Measurements from ENCODE around the gene KIF26B.
"Not testable (repeated sequence)": the region's sequence is repeated elsewhere in the genome, so short reads cannot be mapped to it uniquely, and the experiment has no call there.

The KIF26B gene

DNA sequence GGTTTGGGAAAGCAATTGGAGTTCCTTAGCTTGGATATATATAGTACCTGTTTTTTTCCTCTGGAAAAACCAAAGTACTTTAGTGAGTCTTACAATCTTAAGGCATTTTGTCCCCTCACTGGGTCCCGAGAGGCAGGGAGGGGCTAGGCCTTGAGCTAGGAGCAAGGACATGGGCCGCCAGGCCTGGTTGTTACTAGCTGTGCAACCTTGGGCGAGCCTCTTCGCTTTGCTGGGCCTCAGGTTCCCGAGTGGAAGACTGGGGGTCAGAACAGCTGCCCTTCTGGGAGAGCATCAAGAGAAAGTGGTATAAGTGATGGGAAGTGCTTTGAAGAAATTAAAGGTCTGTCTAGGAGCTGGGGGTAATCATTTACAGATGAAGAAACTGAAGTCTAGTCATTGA, 553.2 kb downstream of the KIF26B start (continued):
- no peak for TF ChIP-seq PATZ1 (CRISPR knock-in tag; IDR thresholded peaks at IDR 0.05; ENCODE audit: borderline replicate concordance)

DNA sequence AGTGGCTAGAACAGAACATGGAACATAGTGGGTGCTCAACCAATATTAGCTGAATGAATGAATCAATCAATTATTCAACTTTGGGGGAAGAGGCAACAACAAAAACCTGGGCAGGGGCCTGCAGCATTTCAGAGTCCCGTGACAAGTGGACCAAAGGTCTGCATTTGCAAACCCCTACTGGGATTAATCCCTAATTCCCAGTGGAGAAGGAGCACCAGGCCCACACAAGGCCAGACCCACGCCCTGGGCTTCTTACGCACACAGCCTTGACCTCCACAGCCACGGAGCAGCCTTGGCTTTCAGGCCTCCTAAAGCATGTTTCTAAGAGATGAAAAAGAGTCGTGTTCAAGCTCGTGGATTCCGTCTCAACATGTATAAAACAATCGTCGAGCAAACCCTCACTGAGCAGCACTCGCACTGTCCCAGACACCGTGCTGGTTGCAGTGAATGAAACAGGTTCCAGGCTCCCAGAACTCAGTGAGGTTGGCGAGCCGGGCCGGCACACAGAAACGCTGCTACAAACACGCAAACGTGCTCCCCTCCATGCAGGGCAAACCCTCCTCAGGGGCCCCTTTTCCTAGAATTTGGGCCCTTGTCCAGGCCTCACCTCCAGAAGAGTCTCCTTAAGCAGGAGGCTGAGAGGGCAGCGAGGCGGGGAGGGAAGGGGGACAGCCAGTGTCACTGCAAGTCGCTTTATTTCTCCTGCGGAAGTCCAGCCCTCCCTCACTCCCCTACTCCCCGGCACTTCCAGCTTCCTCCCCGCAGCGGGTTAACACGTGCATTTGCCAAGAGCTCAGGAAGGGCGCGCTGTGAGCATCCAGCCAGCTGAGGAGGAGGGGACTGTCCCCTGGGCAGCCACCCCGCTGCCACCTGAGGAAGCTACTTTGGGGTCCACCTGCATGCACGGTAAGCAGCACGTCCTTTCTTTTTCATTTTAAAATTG, 556.4 kb downstream of the KIF26B start:
- no peak for ATAC-seq
- TF ChIP-seq ARNTL (CRISPR knock-in tag; IDR thresholded peaks at IDR 0.05; ENCODE audit: borderline replicate concordance, low read depth) (no peak), ESRRG (CRISPR knock-in tag; IDR thresholded peaks at IDR 0.05) (no peak), ZFP30 (CRISPR knock-in tag; IDR thresholded peaks at IDR 0.05) (no peak), ISL1 (CRISPR knock-in tag; IDR thresholded peaks at IDR 0.05) (no peak), ZC3H10 (CRISPR knock-in tag; IDR thresholded peaks at IDR 0.05) (no peak), BACH2 (CRISPR knock-in tag; IDR thresholded peaks at IDR 0.05; ENCODE audit: borderline replicate concordance) (no peak), ZNF70 (CRISPR knock-in tag; IDR thresholded peaks at IDR 0.05) (no peak), ZNF8 (CRISPR knock-in tag; IDR thresholded peaks at IDR 0.05) (no peak), CSDC2 (CRISPR knock-in tag; IDR thresholded peaks at IDR 0.05) (no peak), TOX (CRISPR knock-in tag; IDR thresholded peaks at IDR 0.05; ENCODE audit: borderline replicate concordance) (no peak), RARB (CRISPR knock-in tag; IDR thresholded peaks at IDR 0.05) (no peak), TCF4 (CRISPR knock-in tag; IDR thresholded peaks at IDR 0.05; ENCODE audit: borderline replicate concordance) (no peak), ZFP3 (CRISPR knock-in tag; IDR thresholded peaks at IDR 0.05) (no peak), ZNF565 (CRISPR knock-in tag; conservative IDR thresholded peaks at IDR 0.05; ENCODE audit: low read depth) (no peak), SNAI2 (CRISPR knock-in tag; IDR thresholded peaks at IDR 0.05) (no peak), TSHZ2 (CRISPR knock-in tag; IDR thresholded peaks at IDR 0.05) (no peak), PPARA (CRISPR knock-in tag; IDR thresholded peaks at IDR 0.05; ENCODE audit: borderline replicate concordance) (no peak)
- TF ChIP-seq, protein P1, sequence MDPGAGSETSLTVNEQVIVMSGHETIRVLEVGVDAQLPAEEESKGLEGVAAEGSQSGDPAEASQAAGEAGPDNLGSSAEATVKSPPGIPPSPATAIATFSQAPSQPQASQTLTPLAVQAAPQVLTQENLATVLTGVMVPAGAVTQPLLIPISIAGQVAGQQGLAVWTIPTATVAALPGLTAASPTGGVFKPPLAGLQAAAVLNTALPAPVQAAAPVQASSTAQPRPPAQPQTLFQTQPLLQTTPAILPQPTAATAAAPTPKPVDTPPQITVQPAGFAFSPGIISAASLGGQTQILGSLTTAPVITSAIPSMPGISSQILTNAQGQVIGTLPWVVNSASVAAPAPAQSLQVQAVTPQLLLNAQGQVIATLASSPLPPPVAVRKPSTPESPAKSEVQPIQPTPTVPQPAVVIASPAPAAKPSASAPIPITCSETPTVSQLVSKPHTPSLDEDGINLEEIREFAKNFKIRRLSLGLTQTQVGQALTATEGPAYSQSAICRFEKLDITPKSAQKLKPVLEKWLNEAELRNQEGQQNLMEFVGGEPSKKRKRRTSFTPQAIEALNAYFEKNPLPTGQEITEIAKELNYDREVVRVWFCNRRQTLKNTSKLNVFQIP (CRISPR knock-in tag; IDR thresholded peaks at IDR 0.05; ENCODE audit: borderline replicate concordance, low read depth) = no peak

GRCh38 chr1:245714027-245714426, 559.2 kb downstream of the KIF26B start:
- not testable (repeated sequence) for ATAC-seq

GRCh38 chr1:245715291-245715701, 560.5 kb downstream of the KIF26B start:
- ATAC-seq = no peak; the same call in 1 of the 3 replicates
- TF ChIP-seq, protein P1 (CRISPR knock-in tag; IDR thresholded peaks at IDR 0.05; ENCODE audit: borderline replicate concordance, low read depth) = no peak
- TF ChIP-seq SNAI2 (CRISPR knock-in tag; IDR thresholded peaks at IDR 0.05) (no peak), ZNF70 (CRISPR knock-in tag; IDR thresholded peaks at IDR 0.05) (no peak), ZC3H10 (CRISPR knock-in tag; IDR thresholded peaks at IDR 0.05) (no peak), PATZ1 (CRISPR knock-in tag; IDR thresholded peaks at IDR 0.05; ENCODE audit: borderline replicate concordance) (no peak), GLIS3 (CRISPR knock-in tag; IDR thresholded peaks at IDR 0.05) (no peak), ISL1 (CRISPR knock-in tag; IDR thresholded peaks at IDR 0.05) (no peak)

Measured in SK-N-SH treated with all-trans-retinoic acid at 6 μM for 48 hours (cell line).